Glutamatergic neuron (in vitro differentiated cells): ENCODE data around the gene KCNT1. TPM values are rescaled to one million over a fixed set of nuclear protein-coding genes. Genes with fewer than 3 reads are reported as not detected.

Experiments
- DNase-seq: peaks from one replicate; pipeline ENCODE4 v3.0.0; 2022
- H3K27ac Mint-ChIP-seq: one replicate; pipeline ENCODE4 v1.8.0; 2020; ENCODE audit warnings: mild to moderate bottlenecking, mixed read lengths, inconsistent platforms; ENCODE audit not compliant: unreplicated experiment
- H3K27me3 Mint-ChIP-seq: one replicate; pipeline ENCODE4 v1.8.0; 2020; ENCODE audit warnings: mild to moderate bottlenecking, moderate library complexity, mixed read lengths, inconsistent platforms; ENCODE audit not compliant: unreplicated experiment
- H3K36me3 Mint-ChIP-seq: one replicate; pipeline ENCODE4 v1.8.0; 2020; ENCODE audit warnings: mild to moderate bottlenecking, mixed read lengths, inconsistent platforms; ENCODE audit not compliant: unreplicated experiment
- H3K4me1 Mint-ChIP-seq: one replicate; pipeline ENCODE4 v1.8.0; 2020; ENCODE audit warnings: mild to moderate bottlenecking, low read depth, mixed read lengths, inconsistent platforms; ENCODE audit not compliant: unreplicated experiment
- H3K4me3 Mint-ChIP-seq: one replicate; pipeline ENCODE4 v1.8.0; 2020; ENCODE audit warnings: mild to moderate bottlenecking, mixed read lengths, inconsistent platforms; ENCODE audit not compliant: unreplicated experiment
- H3K9me3 Mint-ChIP-seq: one replicate; pipeline ENCODE4 v1.8.0; 2020; ENCODE audit warnings: mild to moderate bottlenecking, moderate library complexity, mixed read lengths, inconsistent platforms; ENCODE audit not compliant: unreplicated experiment
- CTCF ChIP-seq: fragments of 200-600 bp; sonication (generic); IDR thresholded peaks from one replicate; pipeline ENCODE4 v1.5.0; 2021; ENCODE audit not compliant: partially characterized antibody, unreplicated experiment
- total RNA-seq: library from RNA; stranded (reverse); fragmentation: NEBNext Ultra II Directional; extraction: Animal tissue kit (Norgen Biotek cat#: 25700); gene quantifications from one replicate; pipeline ENCODE4 v1.2.1, GENCODE V29; 2021; ENCODE audit not compliant: unreplicated experiment

Gene KCNT1
- total RNA-seq, 1 donor from 2014 or later: 0.76 TPM

- no peak overlapping the region for H3K4me3 Mint-ChIP-seq
- H3K27me3 Mint-ChIP-seq: no peaks in the 10 kb centered on the region
- no peaks in the 10 kb centered on the region for H3K36me3 Mint-ChIP-seq
- H3K9me3 Mint-ChIP-seq: no peaks in the 10 kb centered on the region
- no peak overlapping the region for H3K27ac Mint-ChIP-seq
- peaks cover 2% of the 10 kb centered on the region for H3K4me1 Mint-ChIP-seq
- no peak for TF ChIP-seq CTCF
- DNase-seq: no peak
Measured at GRCh38 chr9:135745189-135745588, 43.2 kb downstream of the KCNT1 start.

GRCh38 chr9:135745686-135746324 is 43.8 kb downstream of the KCNT1 start:
- no peak overlapping the region for H3K4me3 Mint-ChIP-seq
- no peaks in the 10 kb centered on the region for H3K9me3 Mint-ChIP-seq
- TF ChIP-seq CTCF: no peak
- peaks cover 2% of the 10 kb centered on the region for H3K4me1 Mint-ChIP-seq
- H3K36me3 Mint-ChIP-seq: no peaks in the 10 kb centered on the region
- H3K27ac Mint-ChIP-seq: no peak overlapping the region
- DNase-seq: no peak
- H3K27me3 Mint-ChIP-seq: no peaks in the 10 kb centered on the region

GRCh38 chr9:135746565-135746964 is 44.6 kb downstream of the KCNT1 start:
- H3K27ac Mint-ChIP-seq: no peak overlapping the region
- H3K36me3 Mint-ChIP-seq: no peaks in the 10 kb centered on the region
- no peak overlapping the region for H3K4me3 Mint-ChIP-seq

GRCh38 chr9:135747311-135747710 is 45.3 kb downstream of the KCNT1 start:
- peaks cover 2% of the 10 kb centered on the region for H3K9me3 Mint-ChIP-seq

More at GRCh38 chr9:135746565-135746964, 44.6 kb downstream of the KCNT1 start:
- Mint-ChIP-seq H3K9me3 (no peaks in the 10 kb centered on the region), H3K27me3 (no peaks in the 10 kb centered on the region), H3K4me1 (peaks cover 2% of the 10 kb centered on the region)
- DNase-seq: no peak
- no peak for TF ChIP-seq CTCF

GRCh38 chr9:135748676-135749075 is 46.7 kb downstream of the KCNT1 start:
- H3K9me3 Mint-ChIP-seq: peaks cover 5% of the 10 kb centered on the region
- peaks cover 6% of the 10 kb centered on the region for H3K36me3 Mint-ChIP-seq
- H3K4me3 Mint-ChIP-seq: no peak overlapping the region
- no peaks in the 10 kb centered on the region for H3K4me1 Mint-ChIP-seq
- H3K27me3 Mint-ChIP-seq: peaks cover 5% of the 10 kb centered on the region
- DNase-seq: no peak
- no peak for TF ChIP-seq CTCF
- H3K27ac Mint-ChIP-seq: no peak overlapping the region

More at GRCh38 chr9:135747311-135747710, 45.3 kb downstream of the KCNT1 start:
- DNase-seq: no peak
- Mint-ChIP-seq H3K4me3 (no peak overlapping the region), H3K27me3 (no peaks in the 10 kb centered on the region), H3K36me3 (no peaks in the 10 kb centered on the region), H3K4me1 (peaks cover 2% of the 10 kb centered on the region), H3K27ac (no peak overlapping the region)
- TF ChIP-seq CTCF: no peak
